Effector memory CD4-positive, alpha-beta T cell (primary cell): Measurements from ENCODE around the gene ACSS1.
"Not testable (repeated sequence)": the region's sequence is repeated elsewhere in the genome, so short reads cannot be mapped to it uniquely, and the experiment has no call there.

Experiments
- DNase-seq, 3 donors: peaks; one replicate each; pipeline ENCODE4 v3.0.0-alpha.2; 2020
- H3K27ac ChIP-seq: 2 replicates; pipeline ENCODE4 v1.7.0; 2013; ENCODE audit warnings: mild to moderate bottlenecking, low read length, moderate library complexity; ENCODE audit not compliant: insufficient read depth, poor library complexity, severe bottlenecking
- H3K27me3 ChIP-seq: replicated peaks from 2 replicates; pipeline ENCODE4 v1.7.0; 2013; ENCODE audit warnings: mild to moderate bottlenecking, low read length; ENCODE audit not compliant: insufficient read depth, control insufficient read depth, poor library complexity, severe bottlenecking
- H3K36me3 ChIP-seq: 2 replicates; pipeline ENCODE4 v1.7.0; 2013; ENCODE audit warnings: mild to moderate bottlenecking, low read length, moderate library complexity; ENCODE audit not compliant: control insufficient read depth, insufficient read depth
- H3K4me1 ChIP-seq: 2 replicates; pipeline ENCODE4 v1.7.0; 2013; ENCODE audit warnings: low read length, mild to moderate bottlenecking; ENCODE audit not compliant: control insufficient read depth, insufficient read depth, poor library complexity, severe bottlenecking
- H3K4me3 ChIP-seq: 2 replicates; pipeline ENCODE4 v1.7.0; 2013; ENCODE audit warnings: low read length, low read depth, mild to moderate bottlenecking; ENCODE audit not compliant: insufficient read depth, poor library complexity, severe bottlenecking
- H3K9me3 ChIP-seq: 2 replicates; pipeline ENCODE4 v1.7.0; 2013; ENCODE audit warnings: mild to moderate bottlenecking, low read length, moderate library complexity; ENCODE audit not compliant: control insufficient read depth

Gene ACSS1

GRCh38 chr20:25003002-25003401 is 54.9 kb downstream of the ACSS1 start:
- H3K4me1 ChIP-seq, result no peaks in the 10 kb centered on the region
- no peaks in the 10 kb centered on the region for H3K9me3 ChIP-seq
- no peak overlapping the region for H3K4me3 ChIP-seq
- DNase-seq, result no peak
- H3K36me3 ChIP-seq, result peaks cover 29% of the 10 kb centered on the region
- no peaks in the 10 kb centered on the region for H3K27me3 ChIP-seq
- H3K27ac ChIP-seq, result no peak overlapping the region

GRCh38 chr20:25001323-25001722 is 56.6 kb downstream of the ACSS1 start:
- not testable (repeated sequence) for DNase-seq, H3K4me1 ChIP-seq, H3K9me3 ChIP-seq

GRCh38 chr20:25000268-25000801 is 57.6 kb downstream of the ACSS1 start:
- no peak overlapping the region for H3K4me3 ChIP-seq
- peaks cover 4% of the 10 kb centered on the region for H3K36me3 ChIP-seq
- no peaks in the 10 kb centered on the region for H3K9me3 ChIP-seq
- DNase-seq, result no peak
- H3K27ac ChIP-seq, result no peak overlapping the region
- no peaks in the 10 kb centered on the region for H3K27me3 ChIP-seq
- no peaks in the 10 kb centered on the region for H3K4me1 ChIP-seq

More at GRCh38 chr20:25001323-25001722, 56.6 kb downstream of the ACSS1 start:
- not testable (repeated sequence) for H3K27me3 ChIP-seq, H3K27ac ChIP-seq, H3K4me3 ChIP-seq
- peaks cover 13% of the 10 kb centered on the region for H3K36me3 ChIP-seq

- no peak overlapping the region for H3K27ac ChIP-seq
- H3K4me1 ChIP-seq, result no peaks in the 10 kb centered on the region
- H3K36me3 ChIP-seq, result no peaks in the 10 kb centered on the region
- H3K27me3 ChIP-seq, result no peaks in the 10 kb centered on the region
- no peaks in the 10 kb centered on the region for H3K9me3 ChIP-seq
- H3K4me3 ChIP-seq, result no peak overlapping the region
- DNase-seq, result no peak
Measured at GRCh38 chr20:24999568-24999967, 58.4 kb downstream of the ACSS1 start.

GRCh38 chr20:24998631-24999445 is 59.1 kb downstream of the ACSS1 start:
- no peak for DNase-seq
- Histone ChIP-seq H3K9me3 (no peaks in the 10 kb centered on the region), H3K4me1 (no peaks in the 10 kb centered on the region), H3K36me3 (no peaks in the 10 kb centered on the region), H3K27me3 (no peaks in the 10 kb centered on the region), H3K4me3 (no peak overlapping the region), H3K27ac (no peak overlapping the region)

GRCh38 chr20:24998121-24998520 is 59.8 kb downstream of the ACSS1 start:
- H3K36me3 ChIP-seq, result no peaks in the 10 kb centered on the region
- no peaks in the 10 kb centered on the region for H3K9me3 ChIP-seq
- H3K27me3 ChIP-seq, result no peaks in the 10 kb centered on the region
- peaks cover 3% of the 10 kb centered on the region for H3K4me1 ChIP-seq
- no peak overlapping the region for H3K4me3 ChIP-seq
- no peak for DNase-seq
- no peak overlapping the region for H3K27ac ChIP-seq

GRCh38 chr20:24996449-24997377 is 61.2 kb downstream of the ACSS1 start:
- H3K36me3 ChIP-seq, result no peaks in the 10 kb centered on the region
- H3K27ac ChIP-seq, result no peak overlapping the region
- H3K4me1 ChIP-seq, result peaks cover 7% of the 10 kb centered on the region

GRCh38 chr20:24995741-24996448 is 62.0 kb downstream of the ACSS1 start:
- H3K36me3 ChIP-seq, result no peaks in the 10 kb centered on the region
- H3K9me3 ChIP-seq, result no peaks in the 10 kb centered on the region
- no peaks in the 10 kb centered on the region for H3K27me3 ChIP-seq
- peaks cover 14% of the 10 kb centered on the region for H3K4me1 ChIP-seq
- H3K4me3 ChIP-seq, result no peak overlapping the region
- no peak overlapping the region for H3K27ac ChIP-seq
- no peak for DNase-seq

More at GRCh38 chr20:24996449-24997377, 61.2 kb downstream of the ACSS1 start:
- Histone ChIP-seq H3K9me3 (no peaks in the 10 kb centered on the region), H3K4me3 (no peak overlapping the region), H3K27me3 (no peaks in the 10 kb centered on the region)
- DNase-seq, result no peak

GRCh38 chr20:24994470-24995368 is 63.2 kb downstream of the ACSS1 start:
- H3K27me3 ChIP-seq, result no peaks in the 10 kb centered on the region
- no peaks in the 10 kb centered on the region for H3K36me3 ChIP-seq
- DNase-seq, result peak; percentile 59 to 76 (median 65)
- no peak overlapping the region for H3K27ac ChIP-seq
- no peak overlapping the region for H3K4me3 ChIP-seq
- H3K4me1 ChIP-seq, result peaks cover 16% of the 10 kb centered on the region
- H3K9me3 ChIP-seq, result no peaks in the 10 kb centered on the region
